Measurements from ENCODE around the gene PTPN11. TPM values are rescaled to one million over a fixed set of nuclear protein-coding genes. Genes with fewer than 3 reads are reported as not detected.
"Not testable (repeated sequence)": the region's sequence is repeated elsewhere in the genome, so short reads cannot be mapped to it uniquely, and the experiment has no call there.

PTPN11 gene
- polyA plus RNA-seq, 1 donor: 60.3 TPM

GRCh38 chr12:112514926-112515642 is 96.3 kb downstream of the PTPN11 start:
- DNase-seq (ENCODE audit: low read depth): no peak

- DNase-seq (ENCODE audit: low read depth): no peak
Observed at GRCh38 chr12:112515868-112516267, 97.1 kb downstream of the PTPN11 start.

- no peak for DNase-seq (ENCODE audit: low read depth)
Observed at GRCh38 chr12:112517730-112518364, 99.1 kb downstream of the PTPN11 start.

- no peak for DNase-seq (ENCODE audit: low read depth)
Observed at GRCh38 chr12:112518365-112518735, 99.6 kb downstream of the PTPN11 start.

- not testable (repeated sequence) for DNase-seq (ENCODE audit: low read depth)
Observed at GRCh38 chr12:112519841-112520340, 101.1 kb downstream of the PTPN11 start.

GRCh38 chr12:112523856-112524255 is 105.1 kb downstream of the PTPN11 start:
- DNase-seq (ENCODE audit: low read depth): no peak

GRCh38 chr12:112524269-112524668 is 105.5 kb downstream of the PTPN11 start:
- DNase-seq (ENCODE audit: low read depth): no peak

GRCh38 chr12:112524676-112525425 is 106.1 kb downstream of the PTPN11 start:
- no peak for DNase-seq (ENCODE audit: low read depth)

GRCh38 chr12:112525426-112525809 is 106.7 kb downstream of the PTPN11 start:
- no peak for DNase-seq (ENCODE audit: low read depth)

- no peak for DNase-seq (ENCODE audit: low read depth)
Observed at GRCh38 chr12:112527082-112527481, 108.3 kb downstream of the PTPN11 start.

GRCh38 chr12:112527501-112527900 is 108.8 kb downstream of the PTPN11 start:
- DNase-seq (ENCODE audit: low read depth): no peak

GRCh38 chr12:112528521-112528920 is 109.8 kb downstream of the PTPN11 start:
- DNase-seq (ENCODE audit: low read depth): no peak

- DNase-seq (ENCODE audit: low read depth): no peak
Observed at GRCh38 chr12:112530941-112531340, 112.2 kb downstream of the PTPN11 start.

- DNase-seq (ENCODE audit: low read depth): no peak
Observed at GRCh38 chr12:112532106-112532505, 113.4 kb downstream of the PTPN11 start.

- no peak for DNase-seq (ENCODE audit: low read depth)
Observed at GRCh38 chr12:112533528-112533927, 114.8 kb downstream of the PTPN11 start.

- no peak for DNase-seq (ENCODE audit: low read depth)
Observed at GRCh38 chr12:112535017-112535416, 116.3 kb downstream of the PTPN11 start.

- no peak for DNase-seq (ENCODE audit: low read depth)
Observed at GRCh38 chr12:112535637-112536366, 117.1 kb downstream of the PTPN11 start.

GRCh38 chr12:112536367-112536730 is 117.6 kb downstream of the PTPN11 start:
- DNase-seq (ENCODE audit: low read depth): no peak

GRCh38 chr12:112537710-112538396 is 119.1 kb downstream of the PTPN11 start:
- DNase-seq (ENCODE audit: low read depth): no peak

- no peak for DNase-seq (ENCODE audit: low read depth)
Observed at GRCh38 chr12:112538740-112539139, 120.0 kb downstream of the PTPN11 start.

- DNase-seq (ENCODE audit: low read depth): no peak
Observed at GRCh38 chr12:112539221-112539620, 120.5 kb downstream of the PTPN11 start.
